Natural killer cell (primary cell): ENCODE measurements around the gene HOXA7. TPM values are rescaled to one million over a fixed set of nuclear protein-coding genes. Genes with fewer than 3 reads are reported as not detected.
A peak's percentile ranks its signal among the peaks of the same experiment; 100 is the strongest.

Source experiments
- ATAC-seq, 3 donors: fragments of 150-1000 bp in 2 of 3; fragments of 200-7000 bp in 1 of 3; cut with Tn5 transposase; 1 replicate in 1 of 3; 2 replicates in 2 of 3; pipeline ENCODE4 v1.10.0; 2021; ENCODE audit warnings: mild to moderate bottlenecking in 2 of 3, moderate library complexity in 2 of 3
- DNase-seq, 2 donors: peaks; one replicate each; pipeline versions ENCODE4 v3.0.0 to v3.0.0-alpha.2; 2013 to 2021; ENCODE audit warnings: mixed read lengths in 1 of 2
- H3K27ac ChIP-seq: one replicate; pipeline ENCODE4 v1.5.1; 2013; ENCODE audit warnings: mild to moderate bottlenecking, low read length
- H3K27me3 ChIP-seq: one replicate; pipeline ENCODE4 v1.6.1; 2013; ENCODE audit warnings: low read length; ENCODE audit not compliant: control insufficient read depth, insufficient read depth
- H3K36me3 ChIP-seq: one replicate; pipeline ENCODE4 v1.6.1; 2013; ENCODE audit warnings: low read length; ENCODE audit not compliant: control insufficient read depth, insufficient read depth
- H3K4me1 ChIP-seq: one replicate; pipeline ENCODE4 v1.6.1; 2013; ENCODE audit warnings: low read length; ENCODE audit not compliant: control insufficient read depth, insufficient read depth
- H3K4me3 ChIP-seq: one replicate; pipeline ENCODE4 v1.5.1; 2013; ENCODE audit warnings: low read length
- H3K9me3 ChIP-seq: one replicate; pipeline ENCODE4 v1.6.1; 2013; ENCODE audit warnings: low read length; ENCODE audit not compliant: control insufficient read depth, insufficient read depth
- H3K27ac Mint-ChIP-seq, 2 donors: one replicate each; pipeline ENCODE4 v1.8.0; 2022; ENCODE audit warnings: mild to moderate bottlenecking in 2 of 2, mixed read lengths in 2 of 2, moderate library complexity in 1 of 2
- H3K27me3 Mint-ChIP-seq, 2 donors: one replicate each; pipeline ENCODE4 v1.8.0; 2022; ENCODE audit warnings: low read depth in 2 of 2, mixed read lengths in 2 of 2
- H3K36me3 Mint-ChIP-seq: one replicate; pipeline ENCODE4 v1.8.0; 2022; ENCODE audit warnings: mixed read lengths
- H3K4me1 Mint-ChIP-seq, 2 donors: one replicate each; pipeline ENCODE4 v1.8.0; 2022; ENCODE audit warnings: mixed read lengths in 2 of 2
- H3K4me3 Mint-ChIP-seq: one replicate; pipeline ENCODE4 v1.8.0; 2022; ENCODE audit warnings: mild to moderate bottlenecking, moderate library complexity, mixed read lengths
- H3K9me3 Mint-ChIP-seq, 2 donors: one replicate each; pipeline ENCODE4 v1.8.0; 2022; ENCODE audit warnings: mixed read lengths in 2 of 2
- WGBS: methylation state at CpG from one replicate; pipeline ENCODE4 v1.1.7; 2013; ENCODE audit warnings: missing lambda C conversion rate; ENCODE audit not compliant: insufficient coverage; 5-methylcytosine and 5-hydroxymethylcytosine counted together
- intact Hi-C: fragments of 100-400 bp; cut with micrococcal nuclease; formaldehyde crosslinking; loops from one replicate; pipeline ENCODE4 v1.14.2; 2022
- total RNA-seq, 4 donors: library from RNA; stranded (reverse); fragments of 120-200 nt in 1 of 4; gene quantifications; one replicate each; pipeline versions ENCODE4 v1.2.3 to v1.2.4, GENCODE V29; 2013 to 2022
- TF ChIP-seq, protein P1 (sequence below): fragments of 200-600 bp; IDR thresholded peaks from one replicate; pipeline ENCODE4 v1.8.0; 2022; ENCODE audit warnings: antibody characterized with exemption

Gene HOXA7
- total RNA-seq, 3 donors from 2014 or later (not counting 1 experiment from before 2014, with no cell fraction given) = not detected

DNA sequence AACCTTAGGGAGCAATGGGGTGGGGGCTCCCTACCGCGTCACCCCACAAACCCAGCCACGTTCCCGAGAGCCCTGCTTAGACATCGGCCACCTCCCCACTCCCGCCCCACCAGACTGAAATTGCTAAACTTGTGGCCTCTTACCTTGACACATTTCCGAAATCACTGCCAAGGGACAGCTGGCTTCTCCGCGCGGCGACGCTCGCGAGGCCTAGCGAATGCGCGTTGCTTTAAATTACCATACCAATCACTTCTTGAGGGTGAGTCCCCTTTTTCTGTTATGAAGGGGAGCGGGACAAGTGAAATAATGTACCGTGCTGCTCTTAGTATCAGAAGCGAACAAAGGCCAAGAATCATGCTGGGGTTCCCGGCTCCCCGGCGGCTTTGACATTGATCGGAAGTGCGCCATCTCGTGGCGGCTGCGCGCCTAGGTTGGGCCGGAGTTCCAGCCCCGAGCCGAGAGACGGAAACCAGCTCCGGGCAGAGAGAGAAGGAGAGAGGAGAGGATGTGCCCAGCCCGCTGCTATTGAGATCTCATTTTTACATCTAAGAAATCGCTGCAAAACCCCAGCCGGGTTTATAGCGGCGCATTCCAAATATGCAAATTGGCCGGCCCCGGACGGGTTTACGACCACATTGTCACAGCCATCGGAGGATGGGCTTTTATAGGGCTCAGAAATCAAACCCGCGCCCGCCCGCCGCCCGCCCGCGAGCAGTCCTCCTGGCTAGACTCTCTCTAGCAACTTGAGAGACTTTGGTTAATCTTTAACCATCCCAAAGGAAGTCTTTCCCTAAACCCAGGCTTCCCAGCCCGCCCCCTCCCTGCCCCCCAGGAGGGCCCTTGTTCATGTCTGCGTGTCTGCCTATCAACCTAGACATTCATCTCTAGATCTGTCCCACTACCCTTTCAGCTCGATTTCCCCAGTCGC lies 23.3 kb upstream of the HOXA7 start:
- H3K4me1 Mint-ChIP-seq = peaks cover 10 to 20% of the 10 kb centered on the region in 2 donors
- H3K9me3 ChIP-seq = no peaks in the 10 kb centered on the region
- no peaks in the 10 kb centered on the region for H3K9me3 Mint-ChIP-seq
- H3K27ac ChIP-seq = no peak overlapping the region
- peaks cover 29% of the 10 kb centered on the region for H3K4me1 ChIP-seq
- H3K36me3 Mint-ChIP-seq = peaks cover 7% of the 10 kb centered on the region
- H3K27ac Mint-ChIP-seq = no peak overlapping the region
- H3K4me3 ChIP-seq = no peak overlapping the region
- no peaks in the 10 kb centered on the region for H3K36me3 ChIP-seq
- H3K4me3 Mint-ChIP-seq = peak overlapping the region; percentile 52
- TF ChIP-seq, protein P1, sequence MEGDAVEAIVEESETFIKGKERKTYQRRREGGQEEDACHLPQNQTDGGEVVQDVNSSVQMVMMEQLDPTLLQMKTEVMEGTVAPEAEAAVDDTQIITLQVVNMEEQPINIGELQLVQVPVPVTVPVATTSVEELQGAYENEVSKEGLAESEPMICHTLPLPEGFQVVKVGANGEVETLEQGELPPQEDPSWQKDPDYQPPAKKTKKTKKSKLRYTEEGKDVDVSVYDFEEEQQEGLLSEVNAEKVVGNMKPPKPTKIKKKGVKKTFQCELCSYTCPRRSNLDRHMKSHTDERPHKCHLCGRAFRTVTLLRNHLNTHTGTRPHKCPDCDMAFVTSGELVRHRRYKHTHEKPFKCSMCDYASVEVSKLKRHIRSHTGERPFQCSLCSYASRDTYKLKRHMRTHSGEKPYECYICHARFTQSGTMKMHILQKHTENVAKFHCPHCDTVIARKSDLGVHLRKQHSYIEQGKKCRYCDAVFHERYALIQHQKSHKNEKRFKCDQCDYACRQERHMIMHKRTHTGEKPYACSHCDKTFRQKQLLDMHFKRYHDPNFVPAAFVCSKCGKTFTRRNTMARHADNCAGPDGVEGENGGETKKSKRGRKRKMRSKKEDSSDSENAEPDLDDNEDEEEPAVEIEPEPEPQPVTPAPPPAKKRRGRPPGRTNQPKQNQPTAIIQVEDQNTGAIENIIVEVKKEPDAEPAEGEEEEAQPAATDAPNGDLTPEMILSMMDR = peak; percentile 92
- H3K27me3 Mint-ChIP-seq = peaks cover 50 to 71% of the 10 kb centered on the region in 2 donors
- 23% methylated on average over 55 of the region's 56 CpGs for WGBS
- ATAC-seq (peak; percentile 80 to 86 (median 84)), DNase-seq (peak; percentile 69 to 84)
- H3K27me3 ChIP-seq = peaks cover 69% of the 10 kb centered on the region
- intact Hi-C loops = no loop called here

GRCh38 chr7:27179030-27179429 lies 22.6 kb upstream of the HOXA7 start:
- intact Hi-C loops = no loop called here
- Histone ChIP-seq H3K27me3 (peaks cover 70% of the 10 kb centered on the region), H3K4me1 (peaks cover 30% of the 10 kb centered on the region), H3K27ac (no peak overlapping the region), H3K36me3 (no peaks in the 10 kb centered on the region), H3K4me3 (no peak overlapping the region), H3K9me3 (no peaks in the 10 kb centered on the region)
- Mint-ChIP-seq H3K4me1 (peaks cover 7 to 16% of the 10 kb centered on the region in 2 donors), H3K9me3 (no peaks in the 10 kb centered on the region), H3K27me3 (peaks cover 47 to 65% of the 10 kb centered on the region in 2 donors), H3K27ac (no peak overlapping the region), H3K4me3 (no peak overlapping the region), H3K36me3 (peaks cover 7% of the 10 kb centered on the region)
- DNase-seq (no peak), ATAC-seq (no peak)
- TF ChIP-seq, protein P1 = no peak
- WGBS = 86% methylated on average over 14 of the region's 14 CpGs

GRCh38 chr7:27178366-27178765 lies 21.9 kb upstream of the HOXA7 start:
- intact Hi-C loops = no loop called here
- 98% methylated on average over 5 of the region's 6 CpGs for WGBS
- Mint-ChIP-seq H3K4me3 (no peak overlapping the region), H3K9me3 (no peaks in the 10 kb centered on the region), H3K27ac (no peak overlapping the region), H3K36me3 (peaks cover 7% of the 10 kb centered on the region), H3K27me3 (peaks cover 47 to 61% of the 10 kb centered on the region in 2 donors), H3K4me1 (peaks cover 7 to 12% of the 10 kb centered on the region in 2 donors)
- ATAC-seq (no peak), DNase-seq (no peak)
- Histone ChIP-seq H3K4me3 (no peak overlapping the region), H3K9me3 (no peaks in the 10 kb centered on the region), H3K27ac (no peak overlapping the region), H3K4me1 (peaks cover 24% of the 10 kb centered on the region), H3K27me3 (peaks cover 64% of the 10 kb centered on the region), H3K36me3 (no peaks in the 10 kb centered on the region)
- TF ChIP-seq, protein P1 = no peak
